CD4-positive, alpha-beta memory T cell (primary cell): ENCODE results near the gene ACAT2. TPM values are rescaled to one million over a fixed set of nuclear protein-coding genes. Genes with fewer than 3 reads are reported as not detected.
"Not testable (repeated sequence)": the region's sequence is repeated elsewhere in the genome, so short reads cannot be mapped to it uniquely, and the experiment has no call there.

Experiments
- CTCF ChIA-PET: fragments of 350-600 bp; sonication (Branson Sonifier 250); formaldehyde crosslinking; loops from one replicate; lab custom pipeline; 2021; ENCODE audit warnings: inconsistent platforms; ENCODE audit not compliant: partially characterized antibody; lab: Charles Lee
- POLR2A ChIA-PET: fragments of 350-600 bp; sonication (Branson Sonifier 250); formaldehyde crosslinking; loops from one replicate; lab custom pipeline; 2021; ENCODE audit not compliant: partially characterized antibody; lab: Charles Lee
- DNase-seq, 5 donors: peaks; one replicate each; pipeline versions ENCODE4 v3.0.0 to v3.0.0-alpha.2; 2020 to 2022; ENCODE audit warnings: mixed read lengths in 1 of 5
- H3K27ac ChIP-seq: one replicate; pipeline ENCODE4 v1.7.0; 2013; ENCODE audit warnings: low read depth, low read length
- H3K27me3 ChIP-seq: 2 replicates; pipeline ENCODE4 v1.7.0; 2013; ENCODE audit warnings: mild to moderate bottlenecking, low read length, moderate library complexity; ENCODE audit not compliant: insufficient read depth
- H3K36me3 ChIP-seq: 2 replicates; pipeline ENCODE4 v1.7.0; 2013; ENCODE audit warnings: mild to moderate bottlenecking, low read length, moderate library complexity; ENCODE audit not compliant: insufficient read depth
- H3K4me1 ChIP-seq: 2 replicates; pipeline ENCODE4 v1.7.0; 2013; ENCODE audit warnings: mild to moderate bottlenecking, low read length, moderate library complexity; ENCODE audit not compliant: insufficient read depth
- H3K4me3 ChIP-seq, 2 donors: one replicate each; pipeline ENCODE4 v1.7.0; 2013; ENCODE audit warnings: low read length in 2 of 2, mild to moderate bottlenecking in 1 of 2
- H3K9me3 ChIP-seq, 2 donors: one replicate each; pipeline ENCODE4 v1.7.0; 2013; ENCODE audit warnings: low read length in 2 of 2, control low read depth in 1 of 2; ENCODE audit not compliant: control insufficient read depth in 1 of 2
- H3K27ac Mint-ChIP-seq, 7 donors: one replicate each; pipeline ENCODE4 v1.8.0; 2020 to 2021; ENCODE audit warnings: mixed read lengths in 7 of 7, mild to moderate bottlenecking in 6 of 7, inconsistent platforms in 3 of 7, moderate library complexity in 3 of 7
- H3K27me3 Mint-ChIP-seq, 2 donors: one replicate each; pipeline ENCODE4 v1.8.0; 2020 to 2021; ENCODE audit warnings: mixed read lengths in 2 of 2
- H3K36me3 Mint-ChIP-seq, 2 donors: one replicate each; pipeline ENCODE4 v1.8.0; 2020 to 2021; ENCODE audit warnings: mixed read lengths in 2 of 2, inconsistent platforms in 1 of 2, mild to moderate bottlenecking in 1 of 2
- H3K4me1 Mint-ChIP-seq, 4 donors: one replicate each; pipeline ENCODE4 v1.8.0; 2020 to 2021; ENCODE audit warnings: mixed read lengths in 4 of 4, mild to moderate bottlenecking in 1 of 4
- H3K4me3 Mint-ChIP-seq, 8 donors: one replicate each; pipeline ENCODE4 v1.8.0; 2020 to 2021; ENCODE audit warnings: mixed read lengths in 8 of 8, mild to moderate bottlenecking in 7 of 8, moderate library complexity in 6 of 8, inconsistent platforms in 3 of 8
- H3K9me3 Mint-ChIP-seq, 8 donors: one replicate each; pipeline ENCODE4 v1.8.0; 2020 to 2021; ENCODE audit warnings: mixed read lengths in 8 of 8, mild to moderate bottlenecking in 5 of 8, inconsistent platforms in 3 of 8, moderate library complexity in 1 of 8
- intact Hi-C: fragments of 100-400 bp; cut with micrococcal nuclease; formaldehyde crosslinking; loops from one replicate; pipeline ENCODE4 v1.15.1; 2023
- polyA plus RNA-seq, 2 donors: library from polyadenylated mRNA; unstranded; fragments of 300-500 nt; fragmentation: Illumina TruSeq; gene quantifications; one replicate each; pipeline ENCODE4 v1.2.3, GENCODE V29; 2021
- total RNA-seq, 2 experiments: library from RNA; stranded (reverse); gene quantifications; one replicate each; pipeline ENCODE4 v1.2.3, GENCODE V29; 2021

Gene ACAT2
- total and polyA plus RNA-seq, 4 experiments from 2014 or later: 30.5 to 53.2 (median 37.2) TPM

- ChIA-PET POLR2A (interaction anchor here (2.8 kb wide), 1 partner anchor 32 kb away, joined by 23 read pairs; the partner anchor contains the start of genes MRPL18 and TCP1), CTCF (interaction anchor here (2.4 kb wide), 2 partner anchors 101 to 131 kb away, joined by 7 to 9 read pairs; no protein-coding TSS in a partner anchor)
- H3K36me3 ChIP-seq: no peaks in the 10 kb centered on the region
- H3K27ac ChIP-seq: no peak overlapping the region
- no peaks in the 10 kb centered on the region for H3K9me3 Mint-ChIP-seq
- peaks cover 13 to 28% (median 15%) of the 10 kb centered on the region in 4 donors for H3K4me1 Mint-ChIP-seq
- H3K9me3 ChIP-seq: no peaks in the 10 kb centered on the region
- H3K4me1 ChIP-seq: peaks cover 13% of the 10 kb centered on the region
- intact Hi-C loops: no loop called here
- DNase-seq: no peak
- H3K4me3 Mint-ChIP-seq: no peak overlapping the region
- no peak overlapping the region for H3K27ac Mint-ChIP-seq
- no peaks in the 10 kb centered on the region for H3K27me3 Mint-ChIP-seq
- H3K36me3 Mint-ChIP-seq: peaks cover 0 to 10% of the 10 kb centered on the region in 2 donors
- H3K4me3 ChIP-seq: no peak overlapping the region
- no peaks in the 10 kb centered on the region for H3K27me3 ChIP-seq
These were observed 59.9 kb downstream of the ACAT2 start for GRCh38 chr6:159821726-159822125.

- CTCF ChIA-PET: no interaction called here
- Histone ChIP-seq H3K9me3 (no peaks in the 10 kb centered on the region), H3K27me3 (no peaks in the 10 kb centered on the region), H3K4me3 (no peak overlapping the region), H3K4me1 (peaks cover 13% of the 10 kb centered on the region), H3K36me3 (no peaks in the 10 kb centered on the region), H3K27ac (no peak overlapping the region)
- no peak for DNase-seq
- intact Hi-C loops: no loop called here
- Mint-ChIP-seq H3K27me3 (no peaks in the 10 kb centered on the region), H3K4me3 (no peak overlapping the region), H3K9me3 (no peaks in the 10 kb centered on the region), H3K27ac (peak overlapping the region in 1 of 7 donors; percentile 23), H3K4me1 (peaks cover 13 to 28% (median 15%) of the 10 kb centered on the region in 4 donors), H3K36me3 (peaks cover 0 to 10% of the 10 kb centered on the region in 2 donors)
- POLR2A ChIA-PET: no interaction called here
These were observed 62.1 kb downstream of the ACAT2 start for GRCh38 chr6:159823953-159824352.

GRCh38 chr6:159824690-159825089 is 62.8 kb downstream of the ACAT2 start:
- H3K9me3 Mint-ChIP-seq, H3K4me1 ChIP-seq, H3K9me3 ChIP-seq, H3K36me3 Mint-ChIP-seq, POLR2A ChIA-PET, CTCF ChIA-PET, H3K27ac ChIP-seq, H3K4me3 ChIP-seq, H3K36me3 ChIP-seq, DNase-seq, intact Hi-C loops, H3K27me3 Mint-ChIP-seq, H3K27ac Mint-ChIP-seq, H3K4me3 Mint-ChIP-seq, H3K27me3 ChIP-seq: not testable (repeated sequence)
- peaks cover 9 to 24% (median 11%) of the 10 kb centered on the region in 4 donors for H3K4me1 Mint-ChIP-seq

- Histone ChIP-seq H3K27me3 (no peaks in the 10 kb centered on the region), H3K36me3 (no peaks in the 10 kb centered on the region), H3K4me1 (no peaks in the 10 kb centered on the region), H3K9me3 (no peaks in the 10 kb centered on the region), H3K27ac (no peak overlapping the region), H3K4me3 (no peak overlapping the region)
- intact Hi-C loops: no loop called here
- peaks cover 2 to 14% (median 2%) of the 10 kb centered on the region in 4 donors for H3K4me1 Mint-ChIP-seq
- H3K36me3 Mint-ChIP-seq: peaks cover 0 to 10% of the 10 kb centered on the region in 2 donors
- H3K4me3 Mint-ChIP-seq: no peak overlapping the region
- H3K9me3 Mint-ChIP-seq: no peaks in the 10 kb centered on the region
- ChIA-PET POLR2A (no interaction called here), CTCF (no interaction called here)
- H3K27me3 Mint-ChIP-seq: peaks cover 0 to 1% of the 10 kb centered on the region in 2 donors
- no peak for DNase-seq
- H3K27ac Mint-ChIP-seq: no peak overlapping the region
These were observed 64.2 kb downstream of the ACAT2 start for GRCh38 chr6:159826004-159826403.

- Mint-ChIP-seq H3K4me3 (no peak overlapping the region), H3K36me3 (peaks cover 0 to 10% of the 10 kb centered on the region in 2 donors), H3K27ac (no peak overlapping the region), H3K4me1 (peaks cover 2 to 6% (median 3%) of the 10 kb centered on the region in 4 donors), H3K9me3 (no peaks in the 10 kb centered on the region), H3K27me3 (peaks cover 0 to 1% of the 10 kb centered on the region in 2 donors)
- intact Hi-C loops: no loop called here
- ChIA-PET POLR2A (no interaction called here), CTCF (no interaction called here)
- H3K36me3 ChIP-seq: no peaks in the 10 kb centered on the region
- H3K4me3 ChIP-seq: no peak overlapping the region
- no peak overlapping the region for H3K27ac ChIP-seq
- no peaks in the 10 kb centered on the region for H3K4me1 ChIP-seq
- H3K9me3 ChIP-seq: no peaks in the 10 kb centered on the region
- no peaks in the 10 kb centered on the region for H3K27me3 ChIP-seq
- DNase-seq: no peak
These were observed 65.3 kb downstream of the ACAT2 start for GRCh38 chr6:159826968-159827647.

- no peaks in the 10 kb centered on the region for H3K36me3 ChIP-seq
- H3K4me1 ChIP-seq: no peaks in the 10 kb centered on the region
- H3K27me3 ChIP-seq: no peaks in the 10 kb centered on the region
- no peak overlapping the region for H3K4me3 Mint-ChIP-seq
- ChIA-PET POLR2A (no interaction called here), CTCF (no interaction called here)
- H3K9me3 ChIP-seq: no peaks in the 10 kb centered on the region
- DNase-seq: no peak
- peaks cover 0 to 8% of the 10 kb centered on the region in 2 donors for H3K36me3 Mint-ChIP-seq
- no peak overlapping the region for H3K27ac Mint-ChIP-seq
- no peaks in the 10 kb centered on the region for H3K9me3 Mint-ChIP-seq
- no peak overlapping the region for H3K27ac ChIP-seq
- peaks cover 2 to 6% (median 3%) of the 10 kb centered on the region in 4 donors for H3K4me1 Mint-ChIP-seq
- H3K27me3 Mint-ChIP-seq: peaks cover 0 to 1% of the 10 kb centered on the region in 2 donors
- intact Hi-C loops: no loop called here
- H3K4me3 ChIP-seq: no peak overlapping the region
These were observed 66.2 kb downstream of the ACAT2 start for GRCh38 chr6:159828074-159828473.
